DND-41 (cell line): ENCODE results near the gene FAM83E.
A peak's percentile ranks its signal among the peaks of the same experiment; 100 is the strongest.
"Not testable (repeated sequence)": the region's sequence is repeated elsewhere in the genome, so short reads cannot be mapped to it uniquely, and the experiment has no call there.

Source experiments
- ATAC-seq: fragments of 200-7000 bp; cut with Tn5 transposase; 3 replicates; pipeline ENCODE4 v1.9.1; 2021; ENCODE audit warnings: low read depth; ENCODE audit not compliant: insufficient read depth
- DNase-seq: peaks from one replicate; pipeline ENCODE4 v3.0.0-alpha.2; 2020
- H2AFZ ChIP-seq: 2 replicates; pipeline ENCODE4 v1.6.0; 2012; ENCODE audit warnings: low read depth, low read length
- H3K27ac ChIP-seq: 2 replicates; pipeline ENCODE4 v1.5.1; 2012; ENCODE audit warnings: low read length, inconsistent platforms
- H3K27me3 ChIP-seq: fragments of 200-600 bp; sonication (generic); 2 replicates; pipeline ENCODE4 v1.6.0; 2012; ENCODE audit warnings: low read length, mild to moderate bottlenecking, inconsistent platforms; ENCODE audit not compliant: insufficient read depth, poor library complexity
- H3K36me3 ChIP-seq: 2 replicates; pipeline ENCODE4 v1.5.1; 2012; ENCODE audit warnings: low read length, inconsistent platforms; ENCODE audit not compliant: insufficient read depth
- H3K4me1 ChIP-seq: 2 replicates; pipeline ENCODE4 v1.5.1; 2012; ENCODE audit warnings: mild to moderate bottlenecking, low read length; ENCODE audit not compliant: insufficient read depth
- H3K4me2 ChIP-seq: 2 replicates; pipeline ENCODE4 v1.6.0; 2012; ENCODE audit warnings: mild to moderate bottlenecking, moderate library complexity, low read length, inconsistent platforms; ENCODE audit not compliant: insufficient read depth
- H3K4me3 ChIP-seq, 2 experiments: fragments of 200-600 bp in 1 of 2; shearing (Covaris generic) in 1 of 2; 2 replicates each; pipeline ENCODE4 v1.5.1; 2012 to 2016; ENCODE audit warnings: inconsistent platforms in 2 of 2, low read length in 2 of 2, mild to moderate bottlenecking in 2 of 2, low read depth in 1 of 2, moderate library complexity in 1 of 2
- H3K79me2 ChIP-seq: 2 replicates; pipeline ENCODE4 v1.6.0; 2012; ENCODE audit warnings: low read length, inconsistent platforms; ENCODE audit not compliant: insufficient read depth
- H3K9ac ChIP-seq: 2 replicates; pipeline ENCODE4 v1.6.0; 2012; ENCODE audit warnings: low read depth, mild to moderate bottlenecking, inconsistent platforms, low read length, moderate library complexity
- H3K9me3 ChIP-seq: 2 replicates; pipeline ENCODE4 v1.5.1; 2012; ENCODE audit warnings: low read length, moderate library complexity, mild to moderate bottlenecking, inconsistent platforms; ENCODE audit not compliant: insufficient read depth, severe bottlenecking
- H4K20me1 ChIP-seq: 2 replicates; pipeline ENCODE4 v1.6.0; 2012; ENCODE audit warnings: low read length; ENCODE audit not compliant: insufficient read depth
- EZH2 ChIP-seq: IDR thresholded peaks from 3 replicates; pipeline ENCODE4 v1.6.1; 2012; ENCODE audit warnings: borderline replicate concordance, low read depth, mild to moderate bottlenecking, moderate library complexity, low read length, inconsistent platforms; ENCODE audit not compliant: severe bottlenecking
- TF ChIP-seq, protein P1 (sequence below): IDR thresholded peaks from 2 replicates; pipeline ENCODE4 v1.5.1; 2012; ENCODE audit warnings: borderline replicate concordance, low read length, moderate library complexity, mild to moderate bottlenecking; ENCODE audit not compliant: poor library complexity, severe bottlenecking; ENCODE audit errors: extremely low read depth

Gene FAM83E

DNA sequence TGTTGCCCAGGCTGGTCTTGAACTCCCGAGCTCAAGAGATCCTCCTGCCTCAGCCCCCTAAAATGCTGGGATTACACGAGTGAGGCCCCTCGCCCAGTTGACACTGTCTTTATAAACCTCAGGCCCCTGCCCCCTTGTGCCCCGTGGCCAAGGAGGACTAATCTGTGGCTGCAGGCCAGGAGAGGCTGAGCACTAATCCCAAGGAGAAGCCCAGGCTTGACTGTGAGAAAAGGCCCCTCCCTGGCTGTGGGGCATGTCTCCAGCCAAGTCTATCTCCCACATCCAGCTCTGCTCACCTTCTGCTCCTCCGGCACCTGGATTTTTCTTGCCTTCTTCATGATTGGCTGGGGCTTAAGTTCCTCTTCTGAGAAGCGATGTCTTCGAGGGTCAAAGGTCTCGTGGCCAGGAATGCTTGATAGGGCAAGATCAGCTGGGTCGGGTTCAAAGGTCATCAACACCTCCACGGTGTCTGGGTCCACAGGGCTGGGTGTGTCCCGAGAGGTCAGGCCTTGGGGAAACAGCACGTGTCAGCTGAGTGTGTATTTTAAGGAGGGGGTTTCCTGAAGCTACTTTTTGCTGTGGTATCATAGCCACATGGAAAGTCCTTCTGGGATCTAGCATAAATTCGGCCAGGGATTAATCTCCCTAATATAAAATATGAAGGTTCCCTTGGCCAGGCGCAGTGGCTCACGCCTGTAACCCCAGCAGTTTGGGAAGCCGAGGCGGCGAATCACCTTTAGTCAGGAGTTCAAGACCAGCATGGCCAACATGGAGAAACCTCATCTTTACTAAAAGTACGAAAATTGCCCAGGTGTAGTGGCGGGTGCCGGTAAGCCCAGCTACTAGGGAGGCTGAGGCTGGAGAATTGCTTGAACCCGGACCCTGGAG is 18.5 kb upstream of the FAM83E start:
- H3K4me1 ChIP-seq = peaks cover 49% of the 10 kb centered on the region
- H3K36me3 ChIP-seq = peaks cover 44% of the 10 kb centered on the region
- no peaks in the 10 kb centered on the region for H3K27me3 ChIP-seq
- peak overlapping the region; percentile 82 for H3K27ac ChIP-seq
- TF ChIP-seq, protein P1, sequence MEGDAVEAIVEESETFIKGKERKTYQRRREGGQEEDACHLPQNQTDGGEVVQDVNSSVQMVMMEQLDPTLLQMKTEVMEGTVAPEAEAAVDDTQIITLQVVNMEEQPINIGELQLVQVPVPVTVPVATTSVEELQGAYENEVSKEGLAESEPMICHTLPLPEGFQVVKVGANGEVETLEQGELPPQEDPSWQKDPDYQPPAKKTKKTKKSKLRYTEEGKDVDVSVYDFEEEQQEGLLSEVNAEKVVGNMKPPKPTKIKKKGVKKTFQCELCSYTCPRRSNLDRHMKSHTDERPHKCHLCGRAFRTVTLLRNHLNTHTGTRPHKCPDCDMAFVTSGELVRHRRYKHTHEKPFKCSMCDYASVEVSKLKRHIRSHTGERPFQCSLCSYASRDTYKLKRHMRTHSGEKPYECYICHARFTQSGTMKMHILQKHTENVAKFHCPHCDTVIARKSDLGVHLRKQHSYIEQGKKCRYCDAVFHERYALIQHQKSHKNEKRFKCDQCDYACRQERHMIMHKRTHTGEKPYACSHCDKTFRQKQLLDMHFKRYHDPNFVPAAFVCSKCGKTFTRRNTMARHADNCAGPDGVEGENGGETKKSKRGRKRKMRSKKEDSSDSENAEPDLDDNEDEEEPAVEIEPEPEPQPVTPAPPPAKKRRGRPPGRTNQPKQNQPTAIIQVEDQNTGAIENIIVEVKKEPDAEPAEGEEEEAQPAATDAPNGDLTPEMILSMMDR = no peak
- TF ChIP-seq EZH2 = no peak
- peak overlapping the region; percentile 93 for H3K9ac ChIP-seq
- peak overlapping the region in 1 of 2 experiments; percentile 87; a peak in 2 of 4 replicates for H3K4me3 ChIP-seq
- peaks cover 18% of the 10 kb centered on the region for H3K79me2 ChIP-seq
- no peaks in the 10 kb centered on the region for H3K9me3 ChIP-seq
- peak overlapping the region; percentile 85 for H3K4me2 ChIP-seq
- DNase-seq (peak; percentile 9), ATAC-seq (no peak)
- H2AFZ ChIP-seq = no peak overlapping the region
- peaks cover 11% of the 10 kb centered on the region for H4K20me1 ChIP-seq

- TF ChIP-seq EZH2 = no peak
- TF ChIP-seq, protein P1 = no peak
- Histone ChIP-seq H3K27ac (peak overlapping the region; percentile 82), H3K36me3 (peaks cover 51% of the 10 kb centered on the region), H3K79me2 (peaks cover 18% of the 10 kb centered on the region), H3K4me1 (peaks cover 44% of the 10 kb centered on the region), H2AFZ (no peak overlapping the region), H3K9ac (peak overlapping the region; percentile 14; the same call in 1 of the 2 replicates), H3K9me3 (no peaks in the 10 kb centered on the region), H3K4me2 (0 out of 2 replicates have a peak overlapping the region, but pooled peaks have one; percentile 85), H3K4me3 (no peak overlapping the region), H3K27me3 (no peaks in the 10 kb centered on the region), H4K20me1 (peaks cover 11% of the 10 kb centered on the region)
- DNase-seq (no peak), ATAC-seq (no peak)
Measured at GRCh38 chr19:48632692-48633147, 17.8 kb upstream of the FAM83E start.

- H3K27ac ChIP-seq = peak overlapping the region; percentile 82
- peaks cover 54% of the 10 kb centered on the region for H3K36me3 ChIP-seq
- not testable (repeated sequence) for H3K4me2 ChIP-seq, H3K9ac ChIP-seq, H3K9me3 ChIP-seq, H3K4me3 ChIP-seq, H2AFZ ChIP-seq, DNase-seq, ATAC-seq, H3K27me3 ChIP-seq
- H3K79me2 ChIP-seq = peaks cover 18% of the 10 kb centered on the region
- peaks cover 43% of the 10 kb centered on the region for H3K4me1 ChIP-seq
- H4K20me1 ChIP-seq = peaks cover 11% of the 10 kb centered on the region
Measured at GRCh38 chr19:48632286-48632685, 17.4 kb upstream of the FAM83E start.

DNA sequence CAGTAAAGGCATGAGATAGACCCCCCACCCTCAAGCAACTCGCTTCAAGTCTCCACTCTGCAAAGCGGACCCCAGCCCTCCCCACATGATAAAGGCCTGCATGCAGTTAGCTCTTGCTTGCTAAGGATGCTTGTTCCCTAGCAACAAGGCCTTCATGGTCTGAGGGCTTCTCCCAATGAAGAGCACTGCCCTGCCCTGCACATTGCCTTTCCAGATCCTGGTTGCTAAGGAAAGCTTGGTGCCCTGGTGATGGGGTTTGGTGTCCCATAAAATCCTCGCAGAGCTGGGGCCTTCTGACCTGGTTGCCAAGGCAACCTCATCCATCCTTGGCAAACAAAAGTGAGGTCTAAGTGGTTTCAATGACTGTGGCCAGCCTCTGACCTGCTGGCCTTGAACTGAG is 16.3 kb upstream of the FAM83E start:
- DNase-seq = peak; percentile 8
- Histone ChIP-seq H3K4me3 (no peak overlapping the region), H3K4me1 (peaks cover 35% of the 10 kb centered on the region), H3K9ac (no peak overlapping the region), H3K27ac (no peak overlapping the region), H2AFZ (no peak overlapping the region), H3K79me2 (peaks cover 15% of the 10 kb centered on the region), H3K4me2 (no peak overlapping the region), H3K27me3 (no peaks in the 10 kb centered on the region), H3K36me3 (peaks cover 61% of the 10 kb centered on the region), H3K9me3 (no peaks in the 10 kb centered on the region), H4K20me1 (peaks cover 8% of the 10 kb centered on the region)
- ATAC-seq = no peak
- TF ChIP-seq, protein P1 = no peak
- no peak for TF ChIP-seq EZH2
